GM12878 (cell line): ENCODE measurements around the gene HTRA3. TPM values are rescaled to one million over a fixed set of nuclear protein-coding genes. Genes with fewer than 3 reads are reported as not detected.

Experiments
- ATAC-seq: fragments of 200-7000 bp; cut with Tn5 transposase; 3 replicates; pipeline ENCODE4 v1.9.1; 2020; ENCODE audit warnings: mild to moderate bottlenecking, moderate library complexity
- BruUV-seq: library from RNA; stranded (reverse); fragments of 400-500 nt; replicated peaks from 2 replicates; lab custom pipeline; 2021; lab: Mats Ljungman, UMichigan
- CTCF ChIA-PET: fragments of 300-600 bp; sonication (Branson Sonifier 250); formaldehyde crosslinking; extraction: SDS; loops from one replicate; lab custom pipeline; 2021; ENCODE audit warnings: inconsistent platforms; lab: Yijun Ruan, JAX
- POLR2A ChIA-PET: fragments of 350-600 bp; formaldehyde crosslinking; extraction: SDS; loops from one replicate; lab custom pipeline; 2021; ENCODE audit warnings: inconsistent platforms; lab: Charles Lee
- RAD21 ChIA-PET: fragments of 300-600 bp; sonication (Branson Sonifier 250); formaldehyde crosslinking; loops from one replicate; lab custom pipeline; 2023; ENCODE audit warnings: antibody characterized with exemption; ENCODE audit not compliant: unreplicated experiment; lab: Charles Lee
- SMC1A ChIA-PET: fragments of 300-600 bp; sonication (Branson Sonifier 250); formaldehyde crosslinking; loops from one replicate; lab custom pipeline; 2023; ENCODE audit not compliant: unreplicated experiment, uncharacterized antibody; lab: Charles Lee
- DNase-seq: peaks from one replicate; pipeline ENCODE4 v3.0.0-alpha.2; 2011; ENCODE audit warnings: low read depth, low spot score
- FAIRE-seq: peaks from 3 replicates; lab custom pipeline; 2011; peaks lifted over from hg19 to GRCh38; lab: Jason Lieb, UNC
- H2AFZ ChIP-seq: 2 replicates; pipeline ENCODE4 v1.6.0; 2011; ENCODE audit warnings: low read depth, low read length, control low read depth; ENCODE audit not compliant: control insufficient read depth
- H3K27ac ChIP-seq: 2 replicates; pipeline ENCODE4 v1.5.1; 2011; ENCODE audit warnings: control low read depth; ENCODE audit not compliant: control insufficient read depth, insufficient read depth
- H3K27me3 ChIP-seq, 2 experiments: replicated peaks in 1 of 2; 2 replicates each; pipeline versions ENCODE4 v1.6.0 to v1.6.1; 2011; ENCODE audit warnings: low read length in 1 of 2; ENCODE audit not compliant: control insufficient read depth in 2 of 2, insufficient read depth in 2 of 2
- H3K36me3 ChIP-seq, 2 experiments: 2 replicates each; pipeline ENCODE4 v1.5.1; 2011; ENCODE audit warnings: low read length in 1 of 2; ENCODE audit not compliant: control insufficient read depth in 2 of 2, insufficient read depth in 2 of 2
- H3K4me1 ChIP-seq: 2 replicates; pipeline ENCODE4 v1.6.1; 2011; ENCODE audit warnings: mild to moderate bottlenecking, low read length, moderate library complexity, mixed read lengths; ENCODE audit not compliant: control insufficient read depth, insufficient read depth
- H3K4me2 ChIP-seq: 2 replicates; pipeline ENCODE4 v1.6.0; 2011; ENCODE audit warnings: control low read depth; ENCODE audit not compliant: control insufficient read depth, insufficient read depth
- H3K4me3 ChIP-seq: fragments of 200-600 bp; sonication (generic); 2 replicates; pipeline ENCODE4 v1.5.1; 2016
- H3K79me2 ChIP-seq: 2 replicates; pipeline ENCODE4 v1.6.0; 2011; ENCODE audit warnings: low read length; ENCODE audit not compliant: control insufficient read depth, insufficient read depth
- H3K9ac ChIP-seq: 2 replicates; pipeline ENCODE4 v1.8.0; 2011; ENCODE audit warnings: low read length, control low read depth, mixed read lengths; ENCODE audit not compliant: control insufficient read depth, insufficient read depth
- H3K9me3 ChIP-seq: replicated peaks from 3 replicates; pipeline ENCODE4 v1.5.1; 2011; ENCODE audit warnings: mild to moderate bottlenecking, low read length; ENCODE audit not compliant: control insufficient read depth, insufficient read depth
- H4K20me1 ChIP-seq: 2 replicates; pipeline ENCODE4 v1.6.0; 2011; ENCODE audit not compliant: control insufficient read depth, insufficient read depth
- IKZF1 ChIP-seq: fragments of 450-650 bp; conservative IDR thresholded peaks from 2 replicates; pipeline ENCODE4 v1.6.1; 2017; ENCODE audit warnings: antibody characterized with exemption, mild to moderate bottlenecking
- JUND ChIP-seq: IDR thresholded peaks from 2 replicates; pipeline ENCODE4 v1.6.1; 2012; ENCODE audit warnings: low read depth, mild to moderate bottlenecking, low read length, improper control_type of control experiment, moderate library complexity
- TAF1 ChIP-seq: IDR thresholded peaks from 2 replicates; pipeline ENCODE4 v1.6.1; 2011; ENCODE audit warnings: mild to moderate bottlenecking, low read depth, low read length, borderline replicate concordance
- TCF3 ChIP-seq: IDR thresholded peaks from 2 replicates; pipeline ENCODE4 v1.6.1; 2012; ENCODE audit warnings: low read depth, mild to moderate bottlenecking, low read length, borderline replicate concordance; ENCODE audit not compliant: insufficient read depth
- WGBS: methylation state at CpG from one replicate; pipeline ENCODE4 v1.1.6; 2016; ENCODE audit warnings: low lambda C conversion rate; ENCODE audit not compliant: insufficient replicate concordance, insufficient coverage; ENCODE audit errors: missing lambda C conversion rate; 5-methylcytosine and 5-hydroxymethylcytosine counted together
- in situ Hi-C: fragments of 300-500 bp; cut with MboI; formaldehyde crosslinking; loops from 9 replicates; pipeline ENCODE4 v1.14.3; 2018; ENCODE audit warnings: mixed read lengths
- intact Hi-C: fragments of 100-400 bp; cut with micrococcal nuclease; formaldehyde crosslinking; loops from one replicate; pipeline ENCODE4 v1.14.2; 2022; ENCODE audit not compliant: unreplicated experiment
- polyA plus RNA-seq, 11 experiments: library from polyadenylated mRNA; depleted of rRNA in 4 of 11; unstranded in 6 of 11; stranded (reverse) in 5 of 11; fragments of >200 nt; fragmentation: Nextera tagmentation in 4 of 11; fragmentation: Illumina TruSeq in 1 of 11; extraction: Ambion mirVana in 4 of 11; extraction: Trizol in 1 of 11; gene quantifications; 1 replicate in 1 of 11; 2 replicates in 10 of 11; pipeline versions ENCODE4 v1.2.1 to v1.2.3, GENCODE V29; 2011 to 2016; ENCODE audit warnings: inconsistent platforms in 2 of 11, missing spikeins in 2 of 11, low read depth in 1 of 11
- total RNA-seq, 4 experiments: library from RNA; depleted of rRNA in 3 of 4; stranded (reverse); fragments of >200 nt in 3 of 4; fragmentation: Illumina TruSeq in 1 of 4; extraction: Trizol in 1 of 4; gene quantifications; 2 replicates each; pipeline versions ENCODE4 v1.2.1 to v1.2.3, GENCODE V29; 2013 to 2021
- TF ChIP-seq, protein P1 (sequence below): IDR thresholded peaks from 2 replicates; pipeline ENCODE4 v1.6.1; 2011; ENCODE audit warnings: mild to moderate bottlenecking, low read depth, low read length, moderate library complexity; ENCODE audit not compliant: insufficient replicate concordance

The HTRA3 gene
- total and polyA plus RNA-seq, 10 of the 15 experiments (the other 5 are each of a cell fraction or from before 2014, with no cell fraction given) = 0.04 to 1.2 (median 0.08) TPM; not detected in 7

GRCh38 chr4:8222609-8223388, 46.8 kb upstream of the HTRA3 start:
- RAD21 ChIA-PET = no interaction called here
- POLR2A ChIA-PET = interaction anchor here (1.5 to 1.7 kb wide), 2 partner anchors 21 to 24 kb away, joined by 4 to 10 read pairs; partner anchors contain the start of gene SH3TC1
- Histone ChIP-seq H3K9me3 (no peaks in the 10 kb centered on the region), H3K36me3 (peaks cover 21 to 27% of the 10 kb centered on the region in 2 experiments), H3K4me1 (peaks cover 12% of the 10 kb centered on the region), H2AFZ (no peak overlapping the region), H3K9ac (no peak overlapping the region), H3K4me3 (no peak overlapping the region), H3K27ac (no peak overlapping the region; the same call in 1 of the 2 replicates), H3K4me2 (no peak overlapping the region), H3K79me2 (no peaks in the 10 kb centered on the region), H4K20me1 (no peaks in the 10 kb centered on the region), H3K27me3 (no peaks in the 10 kb centered on the region)
- ATAC-seq = no peak
- no peak for DNase-seq
- in situ Hi-C loops (no loop called here), intact Hi-C loops (no loop called here)
- CTCF ChIA-PET = interaction anchor here (1.2 to 2.4 kb wide), 2 partner anchors 24 to 30 kb away, joined by 5 to 8 read pairs; partner anchors contain the start of gene SH3TC1
- BruUV-seq = no TSS peak
- no peak for FAIRE-seq
- WGBS = 98% methylated on average over 15 of the region's 15 CpGs
- TF ChIP-seq TCF3 (no peak), JUND (no peak), IKZF1 (no peak), TAF1 (no peak)
- TF ChIP-seq, protein P1, sequence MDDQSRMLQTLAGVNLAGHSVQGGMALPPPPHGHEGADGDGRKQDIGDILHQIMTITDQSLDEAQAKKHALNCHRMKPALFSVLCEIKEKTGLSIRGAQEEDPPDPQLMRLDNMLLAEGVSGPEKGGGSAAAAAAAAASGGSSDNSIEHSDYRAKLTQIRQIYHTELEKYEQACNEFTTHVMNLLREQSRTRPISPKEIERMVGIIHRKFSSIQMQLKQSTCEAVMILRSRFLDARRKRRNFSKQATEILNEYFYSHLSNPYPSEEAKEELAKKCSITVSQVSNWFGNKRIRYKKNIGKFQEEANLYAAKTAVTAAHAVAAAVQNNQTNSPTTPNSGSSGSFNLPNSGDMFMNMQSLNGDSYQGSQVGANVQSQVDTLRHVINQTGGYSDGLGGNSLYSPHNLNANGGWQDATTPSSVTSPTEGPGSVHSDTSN = no peak
- SMC1A ChIA-PET = interaction anchor here (1.6 to 2.7 kb wide), 2 partner anchors 16 to 21 kb away, joined by 6 to 19 read pairs; no protein-coding TSS in a partner anchor
